Activated CD4-positive, alpha-beta memory T cell treated with anti-CD3 and anti-CD28 coated beads for 36 hours (primary cell): ENCODE results near the gene PVALEF. TPM values are rescaled to one million over a fixed set of nuclear protein-coding genes. Genes with fewer than 3 reads are reported as not detected.

Experiments
- CTCF ChIA-PET: fragments of 350-600 bp; sonication (Branson Sonifier 250); formaldehyde crosslinking; loops from one replicate; lab custom pipeline; 2021; ENCODE audit warnings: antibody characterized with exemption, inconsistent platforms; lab: Charles Lee
- POLR2A ChIA-PET: fragments of 350-600 bp; sonication (Branson Sonifier 250); formaldehyde crosslinking; loops from one replicate; lab custom pipeline; 2021; ENCODE audit warnings: antibody characterized with exemption; lab: Charles Lee
- DNase-seq: peaks from one replicate; pipeline ENCODE4 v3.0.0-alpha.2; 2020
- H3K27ac Mint-ChIP-seq: one replicate; pipeline ENCODE4 v1.8.0; 2021; ENCODE audit warnings: mixed read lengths
- H3K27me3 Mint-ChIP-seq: one replicate; pipeline ENCODE4 v1.8.0; 2021; ENCODE audit warnings: mixed read lengths
- H3K36me3 Mint-ChIP-seq: one replicate; pipeline ENCODE4 v1.8.0; 2021; ENCODE audit warnings: mixed read lengths
- H3K4me1 Mint-ChIP-seq: one replicate; pipeline ENCODE4 v1.8.0; 2021; ENCODE audit warnings: low read depth, mixed read lengths
- H3K4me3 Mint-ChIP-seq: one replicate; pipeline ENCODE4 v1.8.0; 2021; ENCODE audit warnings: mild to moderate bottlenecking, mixed read lengths
- H3K9me3 Mint-ChIP-seq: one replicate; pipeline ENCODE4 v1.8.0; 2021; ENCODE audit warnings: mixed read lengths
- intact Hi-C: fragments of 100-400 bp; cut with micrococcal nuclease; formaldehyde crosslinking; loops from one replicate; pipeline ENCODE4 v1.15.1; 2023
- total RNA-seq, 2 experiments: library from RNA; stranded (reverse); gene quantifications; one replicate each; pipeline ENCODE4 v1.2.3, GENCODE V29; 2021

The PVALEF gene
- total RNA-seq, 2 experiments from 2014 or later, result not detected

DNA sequence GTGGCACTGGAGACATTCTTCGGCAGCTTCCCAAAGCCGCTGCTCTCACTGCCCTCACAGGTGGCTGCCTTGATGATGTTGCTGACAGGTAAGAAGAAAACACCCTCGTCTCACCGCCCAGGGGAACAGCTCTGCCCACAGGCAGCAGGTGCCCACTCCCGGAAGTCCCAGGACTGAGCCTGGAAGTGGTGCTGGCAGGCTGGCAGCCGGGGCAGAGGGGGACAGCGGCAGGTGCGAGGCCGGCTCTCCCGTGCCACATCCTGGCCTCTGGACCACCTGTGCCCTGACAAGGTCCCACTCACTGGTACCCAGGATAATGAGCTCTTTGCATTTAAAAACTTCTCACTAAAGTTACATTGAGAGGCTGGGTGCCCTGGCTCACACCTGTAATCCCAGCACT is 37.0 kb downstream of the PVALEF start:
- no peaks in the 10 kb centered on the region for H3K9me3 Mint-ChIP-seq
- CTCF ChIA-PET, result no interaction called here
- intact Hi-C loops, result no loop called here

DNA sequence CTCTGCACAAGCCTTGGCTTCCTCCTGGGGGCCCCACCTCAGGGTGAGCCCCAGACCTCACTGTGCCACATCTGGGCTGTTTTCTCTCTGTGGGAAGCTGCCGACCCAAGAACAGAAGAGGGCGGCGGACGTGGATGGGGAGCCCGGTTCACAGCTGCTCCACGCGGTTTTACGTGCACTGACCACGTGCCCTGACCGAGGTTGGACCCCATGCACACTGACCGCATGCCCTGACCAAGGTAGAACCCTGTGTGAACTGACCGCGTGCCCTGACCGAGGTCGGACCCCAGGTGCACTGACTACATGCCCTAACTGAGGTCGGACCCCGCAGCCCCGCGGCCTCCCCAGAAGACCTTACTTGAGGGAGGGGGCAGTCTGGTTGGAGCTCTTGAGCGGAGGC is 37.8 kb downstream of the PVALEF start:
- Mint-ChIP-seq H3K27me3 (no peaks in the 10 kb centered on the region), H3K27ac (no peak overlapping the region), H3K4me1 (no peaks in the 10 kb centered on the region), H3K4me3 (no peak overlapping the region), H3K36me3 (peaks cover 2% of the 10 kb centered on the region), H3K9me3 (no peaks in the 10 kb centered on the region)
- no peak for DNase-seq
- ChIA-PET POLR2A (no interaction called here), CTCF (no interaction called here)
- intact Hi-C loops, result no loop called here

More for the DNA sequence above, 37.0 kb downstream of the PVALEF start:
- H3K36me3 Mint-ChIP-seq, result peaks cover 2% of the 10 kb centered on the region
- H3K4me3 Mint-ChIP-seq, result no peak overlapping the region
- H3K4me1 Mint-ChIP-seq, result no peaks in the 10 kb centered on the region
- no peak overlapping the region for H3K27ac Mint-ChIP-seq
- no peaks in the 10 kb centered on the region for H3K27me3 Mint-ChIP-seq
- POLR2A ChIA-PET, result no interaction called here
- DNase-seq, result no peak

DNA sequence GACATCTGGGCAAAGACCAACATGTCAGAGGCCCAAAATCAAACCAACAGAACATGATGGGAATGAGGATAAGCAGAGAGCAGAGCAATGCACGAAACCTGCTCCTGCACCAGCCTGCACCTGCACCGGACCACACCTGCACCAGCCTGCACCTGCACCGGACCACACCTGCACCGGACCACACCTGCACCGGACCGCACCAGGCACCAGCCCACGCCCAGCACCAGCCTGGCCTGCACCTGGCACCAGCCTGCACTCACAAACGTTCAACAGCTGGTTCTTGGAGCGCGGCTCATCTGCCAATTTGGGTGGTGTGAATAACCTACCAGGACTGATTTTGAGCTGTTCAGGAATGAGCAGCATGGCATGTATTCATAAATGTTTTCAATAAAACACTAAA is 39.3 kb downstream of the PVALEF start:
- no peaks in the 10 kb centered on the region for H3K36me3 Mint-ChIP-seq
- H3K4me1 Mint-ChIP-seq, result no peaks in the 10 kb centered on the region
- no peak for DNase-seq
- intact Hi-C loops, result no loop called here
- POLR2A ChIA-PET, result no interaction called here
- H3K27ac Mint-ChIP-seq, result no peak overlapping the region
- H3K27me3 Mint-ChIP-seq, result no peaks in the 10 kb centered on the region
- no peaks in the 10 kb centered on the region for H3K9me3 Mint-ChIP-seq
- CTCF ChIA-PET, result no interaction called here
- H3K4me3 Mint-ChIP-seq, result no peak overlapping the region

DNA sequence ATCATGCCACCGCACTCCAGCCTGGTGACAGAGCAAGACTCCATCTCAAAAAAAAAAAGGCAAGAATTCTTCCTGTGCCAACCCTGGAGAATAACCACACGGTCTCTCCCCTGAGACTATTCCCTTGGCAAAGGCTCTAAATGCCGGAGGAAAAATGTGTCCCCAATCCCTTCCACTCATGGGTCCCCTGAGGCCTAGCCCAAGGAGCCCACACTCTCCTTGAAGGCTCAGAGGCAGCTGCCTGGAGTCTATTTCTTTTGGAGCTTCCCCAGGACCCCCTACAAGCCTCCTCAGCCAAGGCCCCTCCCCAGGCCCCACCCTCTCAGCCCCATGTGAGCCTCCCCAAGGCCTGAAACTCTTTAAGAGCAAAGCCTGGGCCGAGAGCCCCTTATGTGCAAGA is 40.9 kb downstream of the PVALEF start:
- no peaks in the 10 kb centered on the region for H3K36me3 Mint-ChIP-seq
- no peak overlapping the region for H3K27ac Mint-ChIP-seq
- POLR2A ChIA-PET, result no interaction called here
- CTCF ChIA-PET, result no interaction called here
- no peaks in the 10 kb centered on the region for H3K9me3 Mint-ChIP-seq
- no peak for DNase-seq
- intact Hi-C loops, result no loop called here
- H3K4me3 Mint-ChIP-seq, result no peak overlapping the region
- no peaks in the 10 kb centered on the region for H3K27me3 Mint-ChIP-seq
- H3K4me1 Mint-ChIP-seq, result no peaks in the 10 kb centered on the region

DNA sequence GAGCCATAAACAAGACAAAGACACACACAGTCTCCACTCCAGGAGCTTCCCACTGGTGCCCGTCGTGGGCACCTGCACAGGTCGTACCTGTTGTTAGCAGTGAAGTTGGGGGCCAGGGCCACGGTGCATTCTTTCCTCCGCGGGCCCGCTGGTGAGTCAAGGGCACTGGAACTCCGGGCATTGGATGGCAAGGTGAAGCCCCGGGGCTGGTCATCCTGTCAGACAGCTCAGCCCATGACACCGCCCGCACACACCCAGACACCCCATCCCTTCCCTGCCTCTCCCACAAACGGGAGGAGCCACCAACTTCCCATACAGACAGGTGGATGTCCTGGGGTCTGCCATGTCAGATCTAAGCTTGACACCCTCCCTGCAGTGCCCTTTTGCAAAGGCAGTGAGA is 41.4 kb downstream of the PVALEF start:
- POLR2A ChIA-PET, result no interaction called here
- CTCF ChIA-PET, result no interaction called here
- Mint-ChIP-seq H3K4me3 (no peak overlapping the region), H3K9me3 (no peaks in the 10 kb centered on the region), H3K27ac (no peak overlapping the region), H3K4me1 (no peaks in the 10 kb centered on the region), H3K36me3 (no peaks in the 10 kb centered on the region), H3K27me3 (no peaks in the 10 kb centered on the region)
- no peak for DNase-seq
- intact Hi-C loops, result no loop called here

DNA sequence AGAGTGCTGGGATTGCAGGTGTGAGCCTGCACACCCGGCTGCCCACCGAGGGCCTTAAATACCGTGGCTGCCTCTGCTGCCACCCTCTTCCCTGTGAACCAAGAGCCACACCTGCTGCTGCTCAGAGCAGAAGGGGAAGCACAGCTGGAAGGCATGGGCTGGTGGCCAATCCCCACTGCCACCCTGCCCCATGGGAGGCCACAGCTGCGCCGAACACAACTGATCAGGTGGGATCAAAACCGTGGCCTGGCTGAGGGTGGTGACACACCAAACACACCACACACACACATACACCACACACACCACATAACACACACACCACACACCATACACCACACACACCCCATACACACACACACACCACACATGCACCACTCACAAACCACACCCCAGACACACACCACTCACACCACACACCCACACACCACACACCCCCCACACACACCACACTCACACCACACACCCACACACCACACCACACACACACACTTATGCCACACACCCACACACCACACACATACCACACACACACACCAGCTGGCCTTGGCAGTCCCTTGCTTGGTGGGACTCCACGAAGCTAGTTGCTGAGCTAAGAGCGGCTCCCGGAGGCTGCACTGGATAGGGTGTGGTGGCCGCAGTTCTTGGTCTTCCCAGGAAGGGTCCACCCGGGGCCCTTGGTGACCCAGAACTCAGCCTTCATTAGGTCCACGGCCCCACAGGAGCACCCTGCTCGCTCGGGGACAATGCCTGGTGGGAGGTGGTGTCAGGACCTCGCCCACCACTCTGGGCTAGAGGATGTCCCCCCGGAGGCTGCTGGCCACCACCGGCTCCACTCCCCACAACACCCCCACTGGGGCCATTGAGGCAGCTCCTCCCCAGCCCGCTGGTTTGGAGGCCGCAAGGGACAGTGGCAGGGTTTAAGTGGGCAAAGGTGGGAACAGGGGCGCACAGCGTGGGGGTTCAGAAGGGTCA is 42.6 kb downstream of the PVALEF start:
- Mint-ChIP-seq H3K27me3 (no peaks in the 10 kb centered on the region), H3K9me3 (no peaks in the 10 kb centered on the region), H3K27ac (no peak overlapping the region), H3K4me1 (no peaks in the 10 kb centered on the region), H3K36me3 (no peaks in the 10 kb centered on the region), H3K4me3 (no peak overlapping the region)
- DNase-seq, result no peak
- ChIA-PET CTCF (no interaction called here), POLR2A (no interaction called here)
- intact Hi-C loops, result no loop called here

DNA sequence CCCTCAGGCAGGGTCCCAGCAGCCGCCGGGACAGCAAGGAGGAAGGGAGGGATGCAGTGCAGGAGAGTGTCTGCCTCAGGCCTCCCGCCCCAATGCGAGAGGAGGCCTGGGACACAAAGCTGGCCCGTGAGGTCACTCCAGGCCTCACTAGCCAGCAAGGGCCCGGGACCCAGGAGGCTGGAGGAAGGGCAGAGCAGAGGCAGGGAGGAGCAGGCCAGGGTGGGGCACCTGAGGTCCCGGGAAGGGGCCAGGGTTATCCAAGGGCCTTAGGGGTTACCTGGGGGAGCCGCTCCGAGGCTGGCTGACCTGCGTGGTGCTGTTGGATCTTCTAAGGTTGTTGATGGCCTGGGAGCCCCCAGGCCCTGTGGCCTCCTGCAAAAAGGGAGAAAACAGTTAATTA is 43.3 kb downstream of the PVALEF start:
- Mint-ChIP-seq H3K27ac (no peak overlapping the region), H3K4me3 (no peak overlapping the region), H3K27me3 (no peaks in the 10 kb centered on the region), H3K4me1 (no peaks in the 10 kb centered on the region), H3K36me3 (no peaks in the 10 kb centered on the region), H3K9me3 (no peaks in the 10 kb centered on the region)
- intact Hi-C loops, result no loop called here
- ChIA-PET CTCF (no interaction called here), POLR2A (no interaction called here)
- no peak for DNase-seq

DNA sequence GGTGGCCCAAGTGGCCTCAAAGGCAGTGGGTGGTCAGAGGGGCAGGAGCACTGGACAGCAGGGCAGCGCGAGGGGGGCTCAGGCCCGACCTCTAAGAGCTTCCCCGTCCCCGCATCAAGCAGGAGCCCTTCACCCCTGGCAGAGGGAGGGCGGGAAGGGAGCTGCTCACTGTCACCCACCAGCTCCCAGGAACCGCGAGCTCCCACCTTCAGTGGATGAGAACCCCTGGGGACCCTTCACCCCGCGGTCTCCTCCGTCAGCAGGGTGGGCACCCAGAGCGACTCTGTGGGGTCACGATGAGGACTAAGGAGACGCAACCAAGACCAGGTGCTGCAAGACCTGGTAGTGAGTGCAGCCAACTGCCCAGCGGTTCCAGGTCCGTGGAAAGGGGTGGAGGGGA is 43.8 kb downstream of the PVALEF start:
- intact Hi-C loops, result no loop called here
- no peaks in the 10 kb centered on the region for H3K27me3 Mint-ChIP-seq
- no peak for DNase-seq
- H3K9me3 Mint-ChIP-seq, result no peaks in the 10 kb centered on the region
- no peak overlapping the region for H3K4me3 Mint-ChIP-seq
- H3K36me3 Mint-ChIP-seq, result no peaks in the 10 kb centered on the region
- CTCF ChIA-PET, result no interaction called here
- POLR2A ChIA-PET, result no interaction called here
- H3K4me1 Mint-ChIP-seq, result no peaks in the 10 kb centered on the region
- no peak overlapping the region for H3K27ac Mint-ChIP-seq

DNA sequence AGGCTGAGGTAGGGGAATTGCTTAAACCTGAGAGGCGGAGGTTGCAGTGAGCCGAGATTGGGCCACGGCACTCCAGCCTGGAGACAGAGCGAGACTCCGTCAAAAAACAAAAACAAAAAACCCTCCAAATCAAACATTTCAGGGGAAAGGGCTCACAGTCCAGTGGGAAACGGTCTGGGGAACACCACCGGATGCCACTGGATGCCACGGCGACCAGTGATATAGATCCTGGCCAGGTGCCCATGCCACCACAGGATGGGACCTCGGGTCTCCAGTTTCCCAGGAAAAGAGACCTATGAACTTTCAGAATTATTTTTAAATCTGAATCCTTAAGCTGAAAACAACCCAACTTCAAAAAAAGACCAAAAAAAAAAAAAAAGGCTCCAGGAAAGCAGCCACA is 45.2 kb downstream of the PVALEF start:
- DNase-seq, result no peak
- POLR2A ChIA-PET, result no interaction called here
- no peaks in the 10 kb centered on the region for H3K27me3 Mint-ChIP-seq
- no peaks in the 10 kb centered on the region for H3K4me1 Mint-ChIP-seq
- intact Hi-C loops, result no loop called here
- no peak overlapping the region for H3K27ac Mint-ChIP-seq
- CTCF ChIA-PET, result no interaction called here
- no peaks in the 10 kb centered on the region for H3K9me3 Mint-ChIP-seq
- H3K36me3 Mint-ChIP-seq, result no peaks in the 10 kb centered on the region
- no peak overlapping the region for H3K4me3 Mint-ChIP-seq

DNA sequence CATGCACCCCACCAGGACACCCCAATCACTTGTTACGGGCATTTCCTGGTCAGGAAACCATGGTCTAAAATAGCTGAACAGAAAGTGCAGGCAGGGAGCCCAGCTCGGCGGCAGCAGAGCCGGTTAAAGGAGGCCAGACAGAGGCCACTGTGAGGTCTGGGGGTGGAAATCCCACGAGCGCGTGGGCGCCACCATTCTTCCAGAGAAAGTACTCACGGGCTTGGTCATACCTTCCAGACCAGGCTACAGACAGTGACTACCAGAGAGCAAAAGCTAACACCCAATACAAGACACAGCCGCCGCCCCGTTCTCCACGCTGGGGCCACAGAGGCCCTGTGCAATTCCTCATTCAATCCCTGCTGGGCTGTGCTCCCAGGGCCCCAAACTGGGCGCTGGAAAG is 45.6 kb downstream of the PVALEF start:
- H3K27ac Mint-ChIP-seq, result no peak overlapping the region
- no peaks in the 10 kb centered on the region for H3K36me3 Mint-ChIP-seq
- DNase-seq, result no peak
- H3K4me1 Mint-ChIP-seq, result no peaks in the 10 kb centered on the region
- ChIA-PET CTCF (no interaction called here), POLR2A (no interaction called here)
- no peaks in the 10 kb centered on the region for H3K9me3 Mint-ChIP-seq
- H3K27me3 Mint-ChIP-seq, result no peaks in the 10 kb centered on the region
- intact Hi-C loops, result no loop called here
- H3K4me3 Mint-ChIP-seq, result no peak overlapping the region

DNA sequence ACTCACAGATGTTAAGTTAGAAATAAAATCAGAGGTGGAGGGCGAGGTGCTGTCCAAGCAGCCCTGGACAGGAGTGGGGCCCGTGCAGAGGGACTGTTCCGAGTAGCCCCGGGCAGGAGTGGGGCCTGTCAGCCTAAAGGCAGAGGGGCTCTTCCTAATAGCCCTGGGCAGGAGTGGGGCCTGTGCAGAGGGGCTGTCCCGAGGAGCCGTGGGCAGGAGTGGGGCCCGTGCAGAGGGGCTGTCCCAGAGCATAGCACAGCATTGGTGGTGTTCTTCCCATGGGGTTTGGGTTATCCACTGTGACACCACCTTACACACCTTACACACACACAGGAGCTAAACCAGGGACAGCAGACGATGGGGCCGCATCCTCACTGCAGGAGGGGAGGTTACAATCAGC is 47.1 kb downstream of the PVALEF start:
- Mint-ChIP-seq H3K4me3 (no peak overlapping the region), H3K27ac (no peak overlapping the region), H3K9me3 (no peaks in the 10 kb centered on the region), H3K36me3 (no peaks in the 10 kb centered on the region), H3K4me1 (no peaks in the 10 kb centered on the region), H3K27me3 (no peaks in the 10 kb centered on the region)
- POLR2A ChIA-PET, result no interaction called here
- intact Hi-C loops, result no loop called here
- CTCF ChIA-PET, result no interaction called here
- DNase-seq, result no peak

DNA sequence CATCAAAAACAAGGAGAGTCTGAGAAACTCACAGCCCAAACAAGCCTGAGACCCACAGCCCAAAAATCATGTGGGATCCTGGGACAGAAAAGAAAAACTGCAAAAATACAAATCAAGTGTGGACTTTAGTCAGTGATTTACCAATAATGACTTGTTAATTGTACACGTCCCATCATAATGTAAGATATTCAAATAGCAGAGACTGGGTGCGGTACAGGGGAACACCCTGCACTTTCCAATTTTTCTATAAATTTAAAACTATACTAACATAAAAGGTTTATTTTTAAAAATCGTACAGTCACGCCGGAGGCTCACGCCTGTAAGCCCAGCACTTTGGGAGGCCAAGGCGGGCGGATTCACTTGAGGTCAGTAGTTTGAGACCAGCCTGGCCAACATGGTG is 48.7 kb downstream of the PVALEF start:
- DNase-seq, result no peak
- Mint-ChIP-seq H3K9me3 (no peaks in the 10 kb centered on the region), H3K27me3 (no peaks in the 10 kb centered on the region), H3K4me3 (no peak overlapping the region), H3K36me3 (peaks cover under 1% of the 10 kb centered on the region), H3K4me1 (no peaks in the 10 kb centered on the region), H3K27ac (no peak overlapping the region)
- CTCF ChIA-PET, result no interaction called here
- intact Hi-C loops, result no loop called here
- POLR2A ChIA-PET, result no interaction called here

DNA sequence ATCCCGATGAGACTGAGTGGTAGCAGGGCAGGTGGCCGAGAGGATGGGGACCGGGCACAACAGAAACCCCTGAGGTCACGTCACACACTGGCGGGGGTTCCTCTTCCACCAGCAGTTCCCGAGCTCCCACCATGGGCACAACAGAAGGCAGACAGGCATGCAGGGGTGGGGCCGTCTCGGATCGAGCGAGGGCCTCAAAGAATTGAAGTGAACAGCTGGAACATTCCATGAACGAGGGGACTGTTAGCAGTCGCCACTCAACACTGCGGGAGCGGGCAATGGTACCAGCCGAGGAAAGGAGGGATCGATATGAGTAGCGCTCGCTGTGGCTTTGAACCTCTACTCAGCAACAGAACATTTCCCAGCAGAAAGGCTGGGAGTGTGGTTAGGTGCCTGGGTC is 52.2 kb downstream of the PVALEF start:
- no peak overlapping the region for H3K4me3 Mint-ChIP-seq
- peaks cover 8% of the 10 kb centered on the region for H3K4me1 Mint-ChIP-seq
- no peak for DNase-seq
- H3K36me3 Mint-ChIP-seq, result peaks cover 1% of the 10 kb centered on the region
- ChIA-PET CTCF (no interaction called here), POLR2A (no interaction called here)
- intact Hi-C loops, result no loop called here
- no peak overlapping the region for H3K27ac Mint-ChIP-seq
- H3K9me3 Mint-ChIP-seq, result no peaks in the 10 kb centered on the region
- H3K27me3 Mint-ChIP-seq, result no peaks in the 10 kb centered on the region
